Subcutaneous adipose tissue (tissue), 4 donors: ENCODE results near the gene TXLNG. TPM values are rescaled to one million over a fixed set of nuclear protein-coding genes. Genes with fewer than 3 reads are reported as not detected.

ENCODE experiments used
- CTCF ChIP-seq: fragments of 450-650 bp; IDR thresholded peaks from one replicate; pipeline ENCODE4 v1.5.1; 2016; ENCODE audit warnings: low read depth, mild to moderate bottlenecking, control low read depth, antibody characterized with exemption, moderate library complexity
- total RNA-seq, 4 donors: library from RNA; depleted of rRNA; stranded (reverse); fragments of >200 nt; gene quantifications; one replicate each; pipeline ENCODE4 v1.1.0, GENCODE V29; 2016

The TXLNG gene
- total RNA-seq, 4 donors from 2014 or later: 27.5 to 35.9 (median 31.1) TPM

- TF ChIP-seq CTCF: no peak
Observed at GRCh38 chrX:16750136-16750535, 36.1 kb upstream of the TXLNG start.

- TF ChIP-seq CTCF: no peak
Observed at GRCh38 chrX:16754019-16754418, 32.2 kb upstream of the TXLNG start.

- no peak for TF ChIP-seq CTCF
Observed at GRCh38 chrX:16756724-16757123, 29.5 kb upstream of the TXLNG start.

GRCh38 chrX:16762579-16762978 is 23.7 kb upstream of the TXLNG start:
- no peak for TF ChIP-seq CTCF

DNA sequence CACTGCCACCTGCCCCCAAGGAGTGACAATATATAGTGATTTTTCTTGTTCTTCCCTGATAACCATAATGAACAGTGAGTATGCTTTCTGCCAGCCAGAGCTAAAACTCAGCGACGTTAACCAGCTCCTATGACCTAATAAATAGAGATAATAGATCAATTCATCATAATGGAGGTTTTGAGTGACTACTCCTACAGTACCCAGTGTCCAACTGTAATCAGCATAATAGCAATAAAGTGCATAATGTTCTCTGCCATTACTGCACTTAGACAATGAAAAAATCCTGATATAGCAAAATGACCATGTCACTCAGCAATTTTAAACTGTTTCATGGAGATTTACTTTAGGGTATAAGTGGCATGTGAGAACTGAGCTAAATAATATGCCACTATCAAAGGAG is 20.7 kb upstream of the TXLNG start:
- no peak for TF ChIP-seq CTCF

GRCh38 chrX:16770970-16771482 is 15.2 kb upstream of the TXLNG start:
- no peak for TF ChIP-seq CTCF

GRCh38 chrX:16771483-16772398 is 14.5 kb upstream of the TXLNG start:
- no peak for TF ChIP-seq CTCF
